CD4-positive, alpha-beta T cell treated with Interleukin-10 for 1 hour (primary cell): ENCODE measurements around the gene NCOA5.
A peak's percentile ranks its signal among the peaks of the same experiment; 100 is the strongest.

Experiments
- DNase-seq: peaks from one replicate; pipeline ENCODE4 v3.0.0-alpha.2; 2020

NCOA5 gene

GRCh38 chr20:46089167-46089416, 670 bp downstream of the NCOA5 start:
- no peak for DNase-seq

- no peak for DNase-seq
Observed at GRCh38 chr20:46088409-46089166, 1.2 kb downstream of the NCOA5 start.

GRCh38 chr20:46087161-46087560, 2.6 kb downstream of the NCOA5 start:
- DNase-seq, result peak; percentile 24

- no peak for DNase-seq
Observed at GRCh38 chr20:46085179-46085851, 4.4 kb downstream of the NCOA5 start.

- DNase-seq, result no peak
Observed at GRCh38 chr20:46084805-46085178, 5.0 kb downstream of the NCOA5 start.

DNA sequence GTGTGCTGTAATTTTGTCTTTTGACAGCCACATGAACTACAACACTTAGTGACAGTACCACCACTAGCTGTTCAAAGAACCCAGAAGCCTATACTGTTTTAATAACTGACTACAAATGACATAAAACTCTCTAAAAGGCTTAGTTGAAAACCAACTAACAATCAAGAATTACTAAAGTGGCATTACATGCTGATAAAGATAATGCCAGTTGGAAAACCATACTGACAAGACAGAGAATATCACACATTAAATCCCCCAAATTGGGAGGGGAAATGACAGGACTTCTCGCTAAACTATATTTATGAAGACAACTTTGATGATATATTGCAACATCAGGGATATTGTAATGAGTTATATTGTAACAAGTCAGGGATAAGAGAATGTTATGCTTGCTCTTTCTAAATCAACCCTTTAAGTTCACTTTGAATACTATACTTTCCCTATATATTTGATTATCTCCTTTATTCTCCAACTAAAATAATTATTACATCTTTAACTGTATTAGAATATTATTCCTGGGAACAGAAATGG, 6.2 kb downstream of the NCOA5 start:
- DNase-seq, result no peak

DNA sequence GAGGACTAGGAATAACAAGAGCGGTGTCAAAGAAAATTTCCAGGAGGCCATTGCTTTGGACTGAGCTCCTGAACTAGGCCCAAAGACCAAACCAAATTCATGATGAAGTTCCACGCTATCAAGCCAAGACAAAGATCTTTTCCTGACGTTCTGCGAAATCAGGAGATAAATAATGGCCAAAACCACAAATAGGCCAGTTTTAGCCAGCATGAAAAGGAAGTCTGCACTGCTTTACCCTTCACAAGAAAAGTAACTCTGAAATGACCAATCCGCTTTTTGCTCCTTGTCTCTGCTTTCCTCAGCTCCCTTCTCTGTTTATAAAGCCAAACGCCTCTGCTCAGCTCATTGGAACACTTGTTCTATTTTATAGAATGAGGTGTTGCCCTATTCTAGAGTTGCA, 6.7 kb downstream of the NCOA5 start:
- DNase-seq, result no peak

DNA sequence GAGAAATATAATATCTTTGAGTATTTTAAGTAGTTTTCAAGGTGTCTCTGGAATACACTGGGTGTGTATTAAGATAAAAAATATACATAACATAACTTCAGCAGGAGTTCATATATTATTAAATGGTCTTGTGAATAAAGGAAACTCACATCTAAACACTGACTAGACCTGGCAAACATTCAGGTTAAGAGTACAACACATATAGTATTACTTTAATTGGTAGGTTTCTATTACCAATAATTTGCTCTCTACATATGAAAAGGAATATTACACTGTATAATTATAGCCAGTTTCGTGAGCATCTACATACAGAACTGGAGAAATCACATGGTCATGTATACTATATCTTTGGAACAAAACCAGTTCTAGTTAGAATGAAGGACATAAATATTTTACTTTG, 8.7 kb downstream of the NCOA5 start:
- DNase-seq, result no peak

GRCh38 chr20:46078954-46079353, 10.8 kb downstream of the NCOA5 start:
- no peak for DNase-seq

GRCh38 chr20:46077642-46078305, 12.0 kb downstream of the NCOA5 start:
- no peak for DNase-seq

DNA sequence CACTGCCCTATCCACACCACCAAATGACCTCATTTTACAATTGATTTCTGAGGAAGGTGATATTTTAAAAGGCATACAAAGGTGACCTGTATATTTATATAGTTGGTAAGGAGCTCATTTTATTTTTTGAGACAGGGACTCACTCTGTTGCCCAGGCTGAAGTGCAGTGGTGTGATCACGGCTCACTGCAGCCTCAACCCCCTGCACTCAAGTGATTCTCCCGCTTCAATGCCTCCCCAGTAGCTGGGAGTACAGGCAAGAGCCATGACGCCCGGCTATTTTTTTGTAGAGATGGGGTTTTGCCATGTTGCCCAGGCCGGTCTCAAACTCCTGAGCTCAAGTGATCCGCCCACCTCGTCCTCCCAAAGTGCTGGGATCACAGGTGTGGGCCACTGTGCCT, 13.0 kb downstream of the NCOA5 start:
- DNase-seq, result no peak

- no peak for DNase-seq
Observed at GRCh38 chr20:46074006-46074405, 15.8 kb downstream of the NCOA5 start.

DNA sequence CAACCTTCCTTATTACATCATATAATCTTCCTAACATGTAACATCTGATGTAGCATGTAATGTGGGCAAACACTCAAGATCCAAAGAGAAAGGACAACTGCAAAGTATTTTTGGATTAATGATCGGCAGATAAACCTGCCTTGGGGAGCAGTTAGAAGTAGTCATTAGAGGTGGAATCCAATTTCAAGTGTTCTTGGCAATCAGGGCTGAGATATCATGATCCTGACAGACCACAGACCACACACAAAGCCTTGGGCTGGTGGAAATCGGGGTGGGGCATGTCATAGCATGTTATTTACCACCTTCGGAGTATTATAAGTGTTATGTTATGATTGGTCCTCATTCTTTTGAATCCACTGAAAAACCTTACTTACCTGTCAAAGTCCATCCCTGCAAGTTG, 16.3 kb downstream of the NCOA5 start:
- no peak for DNase-seq

GRCh38 chr20:46073024-46073423, 16.7 kb downstream of the NCOA5 start:
- DNase-seq, result no peak

DNA sequence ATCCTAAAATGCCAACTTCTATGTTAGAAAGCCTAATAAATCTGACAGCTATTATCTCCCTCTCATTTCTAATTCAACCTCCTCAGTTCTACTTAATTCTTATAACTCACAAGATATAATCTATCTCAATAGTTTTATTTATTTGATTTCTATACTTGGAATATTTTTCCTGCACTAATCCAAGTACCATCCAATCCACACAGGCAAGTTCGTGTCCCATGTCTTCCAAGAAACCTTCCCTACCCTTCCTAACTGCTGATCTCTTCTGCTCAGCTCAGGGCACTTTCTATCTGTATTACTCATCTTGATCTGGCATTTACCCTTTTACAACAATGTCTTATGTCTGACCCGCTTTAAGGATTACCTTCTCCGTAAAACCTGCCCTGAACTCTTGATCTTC, 18.2 kb downstream of the NCOA5 start:
- DNase-seq, result no peak

DNA sequence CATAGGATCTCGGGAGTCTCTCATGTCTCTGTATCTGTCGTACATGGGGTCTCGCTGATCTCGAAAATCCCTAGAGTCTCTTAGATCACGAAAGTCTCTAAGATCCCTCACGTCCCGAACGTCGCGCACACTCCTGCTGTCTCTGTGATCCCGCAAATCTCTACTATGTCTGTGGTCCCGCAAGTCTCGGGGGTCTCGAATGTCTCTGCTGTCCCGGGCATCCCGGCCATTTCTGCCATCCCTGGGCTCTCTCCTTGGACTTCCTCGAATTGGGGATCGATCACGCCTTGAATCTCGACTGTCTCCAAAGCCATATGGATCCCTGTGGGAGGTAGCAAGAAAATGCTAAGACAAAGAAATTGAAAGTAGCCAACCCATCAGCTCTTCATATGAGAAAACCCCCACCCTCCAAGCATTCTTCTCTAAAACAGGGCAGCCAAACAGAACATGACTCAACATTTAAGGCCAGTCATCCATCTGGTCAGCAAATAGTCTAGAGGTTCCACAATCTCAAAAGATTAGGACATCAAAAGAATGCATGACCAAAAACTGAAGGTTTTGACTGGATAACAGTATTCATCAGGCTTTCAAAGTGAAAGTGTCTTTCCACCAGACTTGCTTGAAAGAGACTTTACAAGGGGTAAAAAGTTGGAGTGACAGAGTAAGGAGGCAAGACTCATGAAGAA, 19.4 kb downstream of the NCOA5 start:
- DNase-seq, result no peak

DNA sequence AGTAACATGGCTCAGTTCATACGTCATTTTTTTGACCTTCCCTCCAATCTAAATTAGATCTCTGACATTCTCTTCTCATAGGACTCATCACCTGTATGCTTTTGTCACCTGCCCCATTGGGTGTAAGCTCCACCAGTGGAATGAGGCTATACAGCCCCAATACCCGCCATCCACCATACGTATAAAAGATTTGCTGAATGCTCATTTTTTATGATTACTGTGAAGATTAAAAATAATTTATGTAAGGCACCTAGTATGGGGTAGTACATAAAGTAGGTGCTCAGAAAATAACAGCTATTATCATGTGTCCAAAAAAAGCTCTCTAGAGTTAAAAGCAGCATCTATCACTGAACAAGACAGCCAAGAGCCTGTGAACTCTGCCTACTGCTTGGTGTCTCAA, 24.1 kb downstream of the NCOA5 start:
- DNase-seq, result no peak

GRCh38 chr20:46065006-46065405, 24.8 kb downstream of the NCOA5 start:
- no peak for DNase-seq

- DNase-seq, result no peak
Observed at GRCh38 chr20:46063652-46064054, 26.1 kb downstream of the NCOA5 start.

DNA sequence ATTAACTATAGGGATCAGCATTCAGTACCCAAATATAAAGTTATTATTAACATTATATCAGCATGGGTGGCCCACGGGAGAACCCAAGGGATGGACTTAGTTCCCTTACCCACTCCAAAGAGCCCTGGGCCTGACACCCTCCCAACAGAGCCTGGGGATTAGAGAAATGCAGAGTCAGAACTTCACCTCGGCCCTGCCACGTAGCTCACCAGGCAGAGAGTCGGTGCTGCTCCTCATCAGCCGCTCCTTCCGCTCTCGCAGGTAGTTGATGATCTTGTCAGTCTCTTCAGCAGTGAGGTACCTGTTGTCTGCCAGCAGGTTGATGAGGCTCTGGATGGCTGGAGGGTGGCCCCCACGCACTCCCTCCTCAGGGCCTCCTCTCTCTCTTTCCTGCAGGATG, 26.6 kb downstream of the NCOA5 start:
- DNase-seq, result no peak

DNA sequence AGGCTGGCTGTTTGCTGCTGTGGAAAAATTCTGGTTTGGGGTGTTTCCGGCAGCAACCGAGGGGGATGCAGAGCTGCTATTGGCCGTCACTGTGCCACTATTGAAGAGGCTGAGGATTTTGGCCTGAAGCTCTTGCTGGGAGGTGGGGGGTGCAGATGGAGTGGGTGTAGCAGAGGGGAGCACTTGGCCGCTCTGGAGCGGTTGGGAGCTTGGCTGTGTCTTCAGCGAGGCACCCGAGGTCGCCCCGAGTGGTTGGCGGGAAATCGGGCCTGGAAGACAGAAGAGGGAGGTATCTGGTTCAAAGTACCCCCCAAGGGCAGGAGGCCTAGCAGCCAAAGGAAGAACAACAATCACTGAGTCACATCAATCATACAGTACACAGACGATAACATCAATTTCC, 27.1 kb downstream of the NCOA5 start:
- DNase-seq, result no peak

GRCh38 chr20:46062151-46062550, 27.6 kb downstream of the NCOA5 start:
- no peak for DNase-seq

DNA sequence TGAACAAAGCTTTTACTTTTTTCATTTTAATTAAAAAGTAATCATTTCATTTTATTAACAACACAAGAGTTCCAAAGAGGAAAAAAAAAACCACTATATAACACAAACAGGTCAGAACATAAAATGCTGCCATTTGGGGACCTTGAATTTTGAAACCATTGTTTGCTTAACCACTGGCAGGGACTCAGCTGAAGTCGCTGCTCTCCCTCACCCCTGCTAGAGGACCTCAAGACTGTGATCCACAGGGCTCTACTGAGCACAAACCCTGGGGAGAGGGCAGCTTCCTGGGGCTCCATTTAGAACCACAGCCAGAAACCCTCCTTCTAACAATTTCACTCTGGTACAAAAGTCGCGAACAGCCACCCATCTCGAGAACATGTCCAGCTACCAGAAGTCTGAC, 28.8 kb downstream of the NCOA5 start:
- DNase-seq, result no peak
